Activated CD8-positive, alpha-beta memory T cell treated with anti-CD3 and anti-CD28 coated beads, Interleukin-2, amount 50 U/mL, for 1 hour (primary cell): ENCODE results near the gene RAI14.
"Not testable (repeated sequence)": the region's sequence is repeated elsewhere in the genome, so short reads cannot be mapped to it uniquely, and the experiment has no call there.

ENCODE experiments used
- DNase-seq: peaks from one replicate; pipeline ENCODE4 v3.0.0-alpha.2; 2020; ENCODE audit errors: extremely low read depth

Gene RAI14

GRCh38 chr5:34731435-34732232 is 75.5 kb downstream of the RAI14 start:
- DNase-seq: no peak

- DNase-seq: no peak
Measured at GRCh38 chr5:34734326-34734725, 78.2 kb downstream of the RAI14 start.

DNA sequence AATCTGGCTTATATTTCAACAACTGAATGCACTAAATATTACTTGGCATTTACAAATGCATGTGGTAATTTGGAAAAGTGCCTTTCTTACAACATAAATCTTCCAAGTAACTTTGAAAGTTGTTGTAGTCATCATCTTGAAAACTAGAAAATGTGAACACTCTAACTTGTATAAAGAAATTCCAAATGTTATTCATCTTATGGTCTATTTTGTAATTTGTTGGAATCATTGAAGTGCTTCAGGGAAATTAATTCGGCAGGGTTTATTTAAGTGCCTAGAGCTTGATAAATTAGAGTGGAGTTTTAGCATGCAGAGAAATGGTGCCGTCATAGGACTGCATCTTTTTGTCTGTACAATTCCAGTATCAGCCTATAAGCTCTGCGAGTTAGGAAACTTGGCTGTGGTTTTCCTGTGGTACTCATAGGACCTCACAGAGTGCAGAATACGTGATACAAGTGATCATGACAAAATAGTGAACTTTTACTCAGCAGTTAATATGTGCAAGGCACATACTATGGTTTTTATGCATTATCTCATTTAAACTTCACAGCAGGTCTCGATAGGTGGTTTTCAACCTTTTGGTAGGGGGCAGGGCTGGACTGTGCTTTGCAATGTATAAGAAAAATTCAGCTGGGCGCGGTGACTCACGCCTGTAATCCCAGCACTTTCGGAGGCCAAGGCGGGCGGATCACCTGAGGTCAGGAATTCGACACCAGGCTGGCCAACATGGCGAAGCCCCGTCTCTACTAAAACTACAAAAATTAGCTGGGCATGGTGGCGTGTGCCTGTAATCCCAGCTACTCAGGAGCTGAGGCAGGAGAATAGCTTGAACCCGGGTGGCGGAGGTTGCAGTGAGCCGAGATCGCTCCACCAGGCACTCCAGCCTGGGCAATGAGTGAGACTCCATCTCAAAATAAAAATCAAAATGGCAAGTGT is 79.6 kb downstream of the RAI14 start:
- no peak for DNase-seq

- no peak for DNase-seq
Measured at GRCh38 chr5:34736445-34737115, 80.5 kb downstream of the RAI14 start.

DNA sequence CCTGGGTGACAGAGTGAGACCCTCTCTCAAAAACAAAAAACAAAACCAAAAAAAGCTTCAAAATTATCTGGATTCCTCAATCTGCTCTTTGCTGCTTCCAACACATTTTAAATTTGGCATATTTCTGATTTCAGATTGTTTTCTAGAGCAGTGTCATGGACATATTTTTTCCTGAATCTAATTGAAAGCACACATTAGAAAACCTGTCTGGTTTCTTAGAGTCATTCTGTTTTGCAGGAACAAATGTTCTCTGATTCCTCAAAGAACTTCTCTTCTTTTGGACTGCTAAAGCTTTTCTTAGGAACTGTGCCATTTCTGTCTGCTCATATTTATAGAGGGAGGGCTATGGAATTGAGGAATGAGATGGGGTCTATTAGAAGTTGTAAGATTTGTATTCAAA is 81.6 kb downstream of the RAI14 start:
- no peak for DNase-seq

DNA sequence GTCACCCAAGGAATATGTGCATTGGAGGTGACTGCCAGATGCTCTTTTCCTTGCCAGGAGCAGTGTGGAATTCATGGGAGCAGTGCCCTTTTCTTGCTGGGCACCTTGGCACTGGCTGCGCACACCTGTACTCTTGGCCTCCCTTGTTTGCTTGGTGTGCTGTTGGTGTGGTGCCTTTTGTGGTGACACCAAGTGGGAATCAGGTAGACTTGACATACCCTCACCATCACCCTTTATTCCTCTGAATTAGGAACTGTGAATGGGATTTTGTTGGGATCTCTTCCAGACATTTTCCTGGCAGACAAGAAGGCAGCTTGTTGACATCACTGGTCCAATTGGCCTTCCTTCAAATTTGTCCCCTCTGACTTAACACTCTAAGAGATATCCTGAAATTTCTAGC is 82.3 kb downstream of the RAI14 start:
- no peak for DNase-seq

DNA sequence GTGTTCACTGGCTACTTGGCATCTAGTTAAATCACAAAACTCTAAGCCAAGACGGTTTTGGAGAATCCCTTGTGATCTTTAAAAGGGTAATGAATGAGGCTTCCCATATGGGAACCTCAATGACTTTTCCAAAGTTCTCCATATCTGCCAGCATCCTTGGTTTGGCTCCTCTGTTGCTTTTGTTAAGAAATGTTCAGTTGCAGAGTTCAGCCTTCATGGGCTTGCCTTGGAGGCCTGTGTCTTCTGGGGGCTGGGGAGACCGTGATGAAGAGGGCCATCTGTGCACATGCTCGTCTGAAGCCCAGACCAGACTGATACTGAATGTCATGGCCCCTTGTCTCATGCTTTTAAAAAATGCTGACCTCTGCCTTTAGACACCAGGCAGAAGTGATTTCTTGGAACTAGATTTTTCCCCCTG is 84.3 kb downstream of the RAI14 start:
- DNase-seq: no peak

GRCh38 chr5:34742061-34742460 is 85.9 kb downstream of the RAI14 start:
- DNase-seq: no peak

GRCh38 chr5:34743878-34744277 is 87.8 kb downstream of the RAI14 start:
- no peak for DNase-seq

GRCh38 chr5:34748431-34748830 is 92.3 kb downstream of the RAI14 start:
- DNase-seq: no peak

DNA sequence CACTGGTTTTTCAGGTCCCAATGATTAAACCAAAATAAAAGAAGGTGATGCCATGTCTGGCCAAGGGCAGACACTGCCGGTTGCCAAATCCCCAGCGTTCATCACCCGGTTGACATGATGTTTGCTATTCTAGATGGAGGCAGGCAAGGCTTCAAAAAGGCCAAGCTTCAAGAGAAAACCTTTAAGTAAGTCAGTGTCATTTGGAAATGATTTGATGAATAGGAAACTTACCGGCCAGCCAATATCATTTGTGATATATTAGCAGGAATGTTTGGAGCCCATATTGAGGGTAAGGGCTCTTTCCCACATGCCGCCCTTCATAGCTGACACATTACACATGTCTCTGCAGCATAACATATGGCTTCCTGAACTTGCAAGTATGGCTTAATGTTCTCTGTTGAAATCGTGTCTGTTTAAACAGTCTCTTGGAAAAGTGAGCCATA is 93.3 kb downstream of the RAI14 start:
- DNase-seq: no peak

DNA sequence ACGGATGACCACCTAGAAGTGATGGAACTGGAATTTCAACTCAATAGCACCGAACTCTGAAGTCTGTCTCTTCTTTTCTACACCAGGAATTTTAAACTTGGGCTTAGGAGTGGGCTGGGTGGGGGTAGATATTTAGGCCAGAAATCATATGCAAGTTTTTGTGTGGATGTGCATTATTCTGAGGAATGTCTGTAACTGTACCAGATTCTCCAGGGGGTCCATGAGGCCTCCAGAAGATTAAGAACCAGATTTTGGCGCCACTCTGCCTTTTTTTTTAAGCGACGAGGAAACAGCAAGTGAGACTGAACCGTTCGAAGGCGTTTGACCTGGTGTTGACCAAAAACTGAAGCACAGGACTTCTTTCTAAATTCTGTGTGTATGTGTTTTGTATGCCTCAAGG is 94.1 kb downstream of the RAI14 start:
- no peak for DNase-seq

DNA sequence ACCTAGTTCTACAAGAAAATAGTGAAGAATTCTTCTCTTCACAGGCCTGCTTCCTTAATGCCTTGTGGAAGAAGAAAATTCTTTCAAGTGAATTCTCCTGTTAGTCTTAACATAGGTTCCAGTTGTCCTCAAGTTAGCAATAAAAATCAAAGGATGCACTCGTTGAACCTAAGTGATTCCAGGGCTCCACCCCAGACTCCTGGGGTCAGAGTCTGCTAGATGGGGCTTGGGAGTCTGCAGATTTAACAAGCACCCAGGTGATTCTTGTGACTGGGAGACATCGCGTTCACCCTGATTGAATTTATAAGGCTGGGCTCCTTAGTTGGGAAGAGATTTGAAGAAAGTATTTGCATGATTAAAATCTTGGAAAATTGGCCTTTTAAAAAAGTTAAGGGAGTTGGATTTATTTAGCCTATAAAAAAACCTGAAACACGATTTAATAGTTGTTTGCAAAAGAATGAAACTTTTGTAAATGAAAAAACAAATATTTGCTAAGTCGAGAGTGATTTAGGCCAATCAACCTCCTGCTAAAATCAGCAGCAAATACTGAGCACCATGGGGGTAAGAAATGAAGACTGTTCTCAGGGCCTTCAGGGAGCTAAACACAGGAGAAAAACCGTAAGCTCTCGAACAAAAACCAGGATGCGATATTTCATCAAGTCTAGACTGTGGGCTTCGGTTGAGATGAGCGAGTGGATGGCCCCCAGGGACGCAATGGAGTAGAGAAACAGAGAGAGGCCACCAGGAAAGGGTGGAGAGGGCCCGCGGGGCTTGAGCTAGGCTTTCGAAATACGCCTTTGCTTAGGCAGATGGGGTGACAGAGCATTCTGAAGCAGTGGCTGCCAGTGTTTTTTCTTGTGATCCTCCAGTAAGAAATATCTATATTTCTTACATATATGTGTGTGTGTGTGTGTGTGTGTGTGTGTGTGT is 95.9 kb downstream of the RAI14 start:
- DNase-seq: no peak

GRCh38 chr5:34753236-34753635 is 97.1 kb downstream of the RAI14 start:
- DNase-seq: not testable (repeated sequence)

- no peak for DNase-seq
Measured at GRCh38 chr5:34755926-34756325, 99.8 kb downstream of the RAI14 start.

DNA sequence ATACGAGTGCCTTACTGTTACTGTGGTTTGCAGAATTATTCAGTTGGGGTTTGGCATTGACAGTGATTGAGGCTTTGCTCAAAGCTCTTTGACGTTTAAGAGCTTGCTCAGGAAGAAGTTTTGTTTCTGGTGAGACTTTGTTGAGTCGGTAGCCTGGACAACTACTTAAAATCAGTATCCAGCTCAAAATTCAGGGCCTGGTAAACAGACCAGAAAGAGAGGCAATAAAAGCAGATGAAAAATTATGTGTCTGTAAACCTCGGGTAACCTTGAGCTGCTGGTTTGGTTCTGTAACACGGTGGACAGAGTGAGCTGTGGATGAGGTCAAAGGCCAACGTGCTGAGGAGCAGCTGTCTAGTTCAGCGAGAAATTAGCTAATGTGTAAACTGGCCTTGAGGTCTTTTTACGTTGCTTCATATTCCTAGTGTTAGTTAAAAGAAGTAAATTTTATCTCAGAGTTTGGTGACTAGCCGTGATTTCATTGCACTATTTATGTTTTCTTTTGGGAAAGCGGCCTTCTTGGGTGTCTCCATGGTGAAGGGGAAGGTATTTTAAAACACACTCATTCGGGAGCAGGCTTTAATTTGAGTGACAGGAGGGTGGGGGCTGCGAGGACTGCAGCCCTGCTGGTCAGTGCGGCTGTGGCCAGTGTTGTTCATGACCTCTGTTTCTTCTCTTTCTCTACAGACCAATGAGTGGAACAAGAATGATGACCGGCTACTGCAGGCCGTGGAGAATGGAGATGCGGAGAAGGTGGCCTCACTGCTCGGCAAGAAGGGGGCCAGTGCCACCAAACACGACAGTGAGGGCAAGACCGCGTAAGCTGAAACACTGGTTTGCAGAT is 100.9 kb downstream of the RAI14 start:
- no peak for DNase-seq

- no peak for DNase-seq
Measured at GRCh38 chr5:34758514-34758913, 102.4 kb downstream of the RAI14 start.

GRCh38 chr5:34759213-34759612 is 103.1 kb downstream of the RAI14 start:
- not testable (repeated sequence) for DNase-seq

DNA sequence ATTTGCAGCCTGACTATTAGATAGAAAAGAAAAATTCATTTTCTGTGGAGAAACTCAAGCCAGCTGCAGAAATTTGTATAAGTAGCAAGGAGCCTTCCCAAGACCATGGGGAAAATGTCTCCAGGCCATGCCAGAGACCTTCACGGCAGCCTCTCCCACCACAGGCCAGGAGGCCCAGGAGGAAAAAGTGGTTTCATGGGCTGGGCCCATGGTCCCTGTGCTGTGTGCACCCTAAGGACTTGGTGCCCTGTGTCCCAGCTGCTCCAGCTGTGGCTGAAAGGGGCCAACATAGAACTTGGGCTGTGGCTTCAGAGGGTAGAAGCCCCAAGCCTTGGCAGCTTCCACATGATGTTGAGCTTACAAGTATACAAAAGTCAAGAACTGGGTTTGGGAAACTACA is 109.5 kb downstream of the RAI14 start:
- DNase-seq: no peak

- DNase-seq: no peak
Measured at GRCh38 chr5:34767180-34767579, 111.1 kb downstream of the RAI14 start.
